Epithelial cell of esophagus (primary cell): ENCODE measurements around the gene RPS10.

ENCODE experiments used
- DNase-seq: peaks from one replicate; pipeline ENCODE4 v3.0.0; 2010; ENCODE audit warnings: low read depth
- H3K4me3 ChIP-seq: 2 replicates; pipeline ENCODE4 v1.5.1; 2011; ENCODE audit warnings: mild to moderate bottlenecking, low read length, control low read depth
- TF ChIP-seq, protein P1 (sequence below): IDR thresholded peaks from 2 replicates; pipeline ENCODE4 v1.5.1; 2011; ENCODE audit warnings: low read depth, mild to moderate bottlenecking, low read length, control low read depth, inconsistent platforms; ENCODE audit not compliant: insufficient read depth; ENCODE audit errors: missing control alignments

The RPS10 gene

DNA sequence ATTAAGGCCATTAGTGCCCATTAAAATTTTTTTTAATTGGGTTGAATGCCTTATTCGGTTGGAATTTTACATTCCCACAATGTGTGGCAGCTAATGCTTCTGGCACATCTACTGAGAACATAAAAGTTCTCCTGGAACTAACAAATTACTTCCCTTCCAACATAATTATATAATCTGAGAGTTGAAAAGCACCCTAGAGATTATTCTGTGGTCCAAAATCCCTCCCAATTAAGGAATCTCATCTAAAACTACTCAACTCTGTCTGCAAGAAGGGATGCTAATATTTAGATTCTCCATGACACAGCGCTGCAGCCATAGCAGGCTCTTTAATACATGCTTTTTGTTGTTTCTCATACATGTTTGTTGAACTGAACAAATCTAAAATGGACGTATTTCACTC lies 37.4 kb downstream of the RPS10 start:
- H3K4me3 ChIP-seq, result no peak overlapping the region
- DNase-seq, result no peak

DNA sequence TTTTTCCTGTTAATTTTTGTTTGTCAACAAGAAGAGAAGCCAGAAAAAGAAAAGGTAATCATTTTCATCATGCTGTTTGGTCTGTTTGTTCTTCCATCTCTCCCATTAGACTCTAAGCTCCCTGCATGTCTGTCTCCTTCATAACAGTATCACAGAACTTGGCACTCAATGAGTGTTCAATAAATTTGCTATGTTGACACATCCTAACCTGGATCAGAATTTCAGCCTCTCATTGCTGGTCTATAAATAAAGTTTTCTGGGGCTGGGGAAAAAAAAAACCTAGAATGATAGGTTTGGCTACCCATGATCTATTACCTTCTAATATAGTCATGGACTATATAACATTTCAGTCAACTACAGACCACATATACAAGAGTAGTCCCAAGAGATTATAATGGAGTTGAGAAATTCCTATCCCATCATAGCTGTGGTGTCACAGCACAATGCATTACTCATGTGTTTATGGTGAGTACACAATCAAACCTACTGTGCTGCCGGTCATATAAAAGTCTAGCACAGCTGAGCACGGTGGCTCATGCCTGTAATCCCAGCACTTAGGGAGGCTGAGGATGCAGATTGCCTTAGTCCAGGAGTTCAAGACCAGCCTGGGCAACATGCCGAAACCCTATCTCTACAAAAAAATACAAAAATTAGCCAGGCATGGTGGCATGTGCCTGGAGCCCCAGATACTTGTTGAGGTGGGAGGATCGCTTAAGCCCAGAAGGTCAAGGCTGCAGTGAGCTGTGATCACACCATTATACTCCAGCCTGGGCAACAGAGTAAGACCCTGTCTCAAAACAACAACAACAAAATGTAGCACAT lies 39.3 kb downstream of the RPS10 start:
- H3K4me3 ChIP-seq, result no peak overlapping the region
- TF ChIP-seq, protein P1, sequence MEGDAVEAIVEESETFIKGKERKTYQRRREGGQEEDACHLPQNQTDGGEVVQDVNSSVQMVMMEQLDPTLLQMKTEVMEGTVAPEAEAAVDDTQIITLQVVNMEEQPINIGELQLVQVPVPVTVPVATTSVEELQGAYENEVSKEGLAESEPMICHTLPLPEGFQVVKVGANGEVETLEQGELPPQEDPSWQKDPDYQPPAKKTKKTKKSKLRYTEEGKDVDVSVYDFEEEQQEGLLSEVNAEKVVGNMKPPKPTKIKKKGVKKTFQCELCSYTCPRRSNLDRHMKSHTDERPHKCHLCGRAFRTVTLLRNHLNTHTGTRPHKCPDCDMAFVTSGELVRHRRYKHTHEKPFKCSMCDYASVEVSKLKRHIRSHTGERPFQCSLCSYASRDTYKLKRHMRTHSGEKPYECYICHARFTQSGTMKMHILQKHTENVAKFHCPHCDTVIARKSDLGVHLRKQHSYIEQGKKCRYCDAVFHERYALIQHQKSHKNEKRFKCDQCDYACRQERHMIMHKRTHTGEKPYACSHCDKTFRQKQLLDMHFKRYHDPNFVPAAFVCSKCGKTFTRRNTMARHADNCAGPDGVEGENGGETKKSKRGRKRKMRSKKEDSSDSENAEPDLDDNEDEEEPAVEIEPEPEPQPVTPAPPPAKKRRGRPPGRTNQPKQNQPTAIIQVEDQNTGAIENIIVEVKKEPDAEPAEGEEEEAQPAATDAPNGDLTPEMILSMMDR, result no peak
- peak; percentile 84 for DNase-seq

More for the DNA sequence above, 37.4 kb downstream of the RPS10 start:
- TF ChIP-seq, protein P1, result no peak

DNA sequence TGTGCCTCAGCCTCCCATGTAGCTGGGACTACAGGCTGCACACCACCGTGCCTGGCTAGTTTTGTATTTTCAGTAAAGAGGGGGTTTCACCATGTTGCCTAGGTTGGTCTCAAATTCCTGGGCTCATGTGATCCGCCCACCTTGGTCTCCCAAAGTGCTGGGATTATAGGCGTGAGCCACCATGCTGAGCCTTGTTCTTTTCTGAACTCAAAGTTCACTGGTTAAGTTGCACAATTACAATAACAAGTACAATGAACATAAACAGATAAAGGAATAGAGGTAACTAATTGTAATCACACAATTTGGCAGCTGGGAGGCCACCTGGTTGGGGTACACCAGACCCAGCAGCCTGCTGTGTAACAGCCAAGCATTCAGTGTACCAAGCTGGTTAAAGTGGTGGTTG lies 40.1 kb downstream of the RPS10 start:
- TF ChIP-seq, protein P1, result no peak
- no peak overlapping the region for H3K4me3 ChIP-seq
- DNase-seq, result no peak

DNA sequence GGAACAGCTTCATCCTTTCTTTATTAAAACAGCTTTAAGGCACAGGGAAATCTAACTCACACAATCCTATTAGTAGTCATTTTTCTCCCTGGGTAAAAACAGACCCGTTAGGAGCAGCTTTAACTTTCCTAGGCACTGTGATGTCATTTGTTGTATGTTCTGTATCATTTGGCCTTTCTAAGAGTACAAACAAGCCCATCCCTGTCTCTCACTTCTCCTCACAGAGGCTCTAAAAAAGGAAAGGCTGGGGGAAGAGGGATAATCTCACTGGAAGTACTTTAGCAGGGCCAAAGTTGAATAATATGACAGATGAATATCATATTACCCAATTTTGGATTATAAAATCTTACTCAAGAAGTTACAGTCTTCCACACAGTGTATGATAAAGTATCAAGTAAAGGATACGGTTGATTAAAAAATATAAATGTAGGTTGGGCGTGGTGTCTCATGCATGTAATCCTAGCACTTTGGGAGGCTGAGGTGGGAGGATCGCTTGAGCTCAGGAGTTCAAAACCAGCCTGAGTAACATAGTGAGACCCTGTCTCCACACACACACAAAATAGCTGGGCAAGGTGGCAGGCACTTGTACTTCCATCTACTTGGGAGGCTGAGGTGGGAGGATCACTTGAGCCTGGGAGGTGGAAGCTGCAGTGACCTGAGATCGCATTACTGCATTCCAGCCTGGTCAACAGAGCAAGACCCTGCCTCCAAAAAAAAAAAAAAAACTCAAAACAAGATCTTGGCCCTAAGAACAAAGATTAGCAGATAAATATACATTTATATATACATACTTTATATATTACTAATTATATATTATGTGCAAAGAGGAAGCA lies 41.3 kb downstream of the RPS10 start:
- no peak overlapping the region for H3K4me3 ChIP-seq
- DNase-seq, result no peak
- TF ChIP-seq, protein P1, result no peak

DNA sequence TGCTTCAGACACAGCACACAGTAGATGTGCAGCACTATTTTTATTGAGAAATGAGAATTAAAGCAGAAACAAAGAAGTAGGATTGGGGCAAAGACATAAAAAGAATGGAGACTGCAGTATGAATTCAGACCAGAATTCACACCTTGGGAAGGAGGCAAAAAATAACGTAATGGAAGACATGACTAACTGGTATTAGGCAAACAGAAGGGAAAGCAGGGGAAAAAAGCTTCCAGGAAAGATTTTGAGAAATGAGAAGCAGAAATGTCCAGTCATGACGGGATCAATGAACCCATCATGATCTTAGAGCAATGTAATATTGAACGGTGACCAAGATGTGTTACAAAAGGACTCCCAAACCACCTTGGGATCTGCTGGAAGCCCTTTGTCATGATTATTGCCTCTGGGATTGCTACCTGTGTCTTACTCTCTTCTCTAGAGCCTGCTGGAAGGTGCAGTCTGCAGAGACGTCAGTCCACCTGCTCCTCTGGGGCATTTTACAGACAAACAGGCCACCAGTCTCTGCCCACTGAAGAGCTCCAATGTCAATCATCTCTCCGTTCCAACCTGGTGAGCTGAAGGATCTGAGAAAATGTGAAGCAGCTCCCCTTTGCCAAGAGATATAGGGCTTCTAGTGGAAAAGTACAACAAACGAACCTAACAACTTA lies 42.1 kb downstream of the RPS10 start:
- no peak overlapping the region for H3K4me3 ChIP-seq
- TF ChIP-seq, protein P1, result no peak
- DNase-seq, result no peak

DNA sequence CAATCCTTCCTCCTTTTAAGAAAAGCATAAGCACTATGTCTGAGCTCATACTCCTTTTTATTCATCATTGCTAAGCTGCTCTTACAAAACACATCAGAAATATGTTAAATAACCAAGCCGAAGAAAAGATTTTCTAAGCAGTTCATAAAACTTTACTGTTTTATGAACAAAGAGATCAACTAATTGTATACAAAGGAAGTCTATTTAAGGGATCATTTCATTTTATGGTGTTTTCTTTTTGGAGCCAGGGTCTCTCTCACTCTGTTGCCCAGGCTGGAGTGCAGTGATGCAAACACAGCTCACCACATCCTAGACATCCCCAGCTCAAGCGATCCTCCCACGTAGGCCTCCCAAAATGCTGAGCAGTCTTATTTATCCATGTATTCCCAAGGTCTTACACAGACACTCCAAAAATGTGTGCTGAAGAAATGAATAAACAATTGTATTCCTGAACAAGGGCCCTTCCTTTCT lies 42.7 kb downstream of the RPS10 start:
- TF ChIP-seq, protein P1, result no peak
- DNase-seq, result no peak
- H3K4me3 ChIP-seq, result no peak overlapping the region
